HepG2 (cell line): ENCODE results near the gene WSCD2. TPM values are rescaled to one million over a fixed set of nuclear protein-coding genes. Genes with fewer than 3 reads are reported as not detected.

ENCODE experiments used
- ATAC-seq: fragments of 200-7000 bp; cut with Tn5 transposase; 3 replicates; pipeline ENCODE4 v1.9.1; 2020; ENCODE audit warnings: mild to moderate bottlenecking, moderate library complexity
- BruUV-seq: library from RNA; stranded (reverse); fragments of 400-500 nt; replicated peaks from 2 replicates; lab custom pipeline; 2021; lab: Mats Ljungman, UMichigan
- CTCF ChIA-PET: fragments of 300-600 bp; formaldehyde crosslinking; extraction: SDS; loops from one replicate; lab custom pipeline; 2021; ENCODE audit warnings: low total read pairs, inconsistent platforms, low intra/inter-chr PET ratio; lab: Yijun Ruan, JAX
- POLR2A ChIA-PET: fragments of 350-600 bp; sonication (Branson Sonifier 250); formaldehyde crosslinking; loops from one replicate; lab custom pipeline; 2020; ENCODE audit warnings: antibody characterized with exemption, inconsistent platforms; lab: Yijun Ruan, JAX
- DNase-seq: peaks from one replicate; pipeline ENCODE4 v3.0.0-alpha.2; 2015; ENCODE audit warnings: low spot score
- FAIRE-seq: peaks from 3 replicates; lab custom pipeline; 2011; peaks lifted over from hg19 to GRCh38; lab: Jason Lieb, UNC
- H2AFZ ChIP-seq: one replicate; pipeline ENCODE4 v1.6.1; 2011; ENCODE audit warnings: low read length, inconsistent platforms
- H3K27ac ChIP-seq: fragments of 300-600 bp; 3 replicates; pipeline ENCODE4 v1.8.0; 2011; ENCODE audit warnings: mixed run types, mild to moderate bottlenecking, mixed read lengths, low read length, inconsistent platforms; ENCODE audit not compliant: insufficient read depth; ENCODE audit errors: extremely low read length
- H3K27me3 ChIP-seq, 2 experiments: fragments of 200-600 bp in 1 of 2; 2 replicates in 1 of 2; 3 replicates in 1 of 2; pipeline versions ENCODE4 v1.6.0 to v1.8.0; 2011; ENCODE audit warnings: low read length in 2 of 2, mild to moderate bottlenecking in 2 of 2, moderate library complexity in 2 of 2, inconsistent platforms in 1 of 2; ENCODE audit not compliant: insufficient read depth in 2 of 2, control insufficient read depth in 1 of 2
- H3K36me3 ChIP-seq, 2 experiments: fragments of 200-600 bp in 1 of 2; replicated peaks in 1 of 2; 2 replicates in 1 of 2; 3 replicates in 1 of 2; pipeline versions ENCODE4 v1.5.1 to v1.8.0; 2011; ENCODE audit warnings: low read length in 2 of 2, inconsistent platforms in 1 of 2; ENCODE audit not compliant: insufficient read depth in 2 of 2, control insufficient read depth in 1 of 2
- H3K4me1 ChIP-seq: 2 replicates; pipeline ENCODE4 v1.5.1; 2012; ENCODE audit warnings: low read length, inconsistent platforms; ENCODE audit not compliant: insufficient read depth
- H3K4me2 ChIP-seq: 2 replicates; pipeline ENCODE4 v1.6.0; 2011; ENCODE audit warnings: low read depth, low read length, inconsistent platforms
- H3K4me3 ChIP-seq, 3 experiments: fragments of 200-600 bp in 1 of 3; sonication (generic), shearing (Covaris generic) in 1 of 3; replicated peaks in 1 of 3; 2 replicates each; pipeline ENCODE4 v1.5.1; 2011 to 2016; ENCODE audit warnings: low read length in 3 of 3, inconsistent platforms in 2 of 3, low read depth in 2 of 3, mild to moderate bottlenecking in 2 of 3, control low read depth in 1 of 3, mixed read lengths in 1 of 3; ENCODE audit not compliant: insufficient read depth in 1 of 3
- H3K79me2 ChIP-seq: one replicate; pipeline ENCODE4 v1.6.1; 2011; ENCODE audit warnings: low read length, inconsistent platforms; ENCODE audit not compliant: insufficient read depth
- H3K9ac ChIP-seq: 2 replicates; pipeline ENCODE4 v1.6.0; 2011; ENCODE audit warnings: mild to moderate bottlenecking, low read depth, low read length, inconsistent platforms; ENCODE audit not compliant: insufficient read depth
- H3K9me3 ChIP-seq: 2 replicates; pipeline ENCODE4 v1.5.1; 2012; ENCODE audit warnings: mild to moderate bottlenecking, low read length
- H4K20me1 ChIP-seq: 2 replicates; pipeline ENCODE4 v1.6.0; 2011; ENCODE audit warnings: inconsistent platforms, mild to moderate bottlenecking, low read length, moderate library complexity; ENCODE audit not compliant: insufficient read depth
- GATA4 ChIP-seq: sonication (generic); IDR thresholded peaks from 2 replicates; pipeline ENCODE4 v1.6.1; 2016; ENCODE audit warnings: antibody characterized with exemption, low read depth, borderline replicate concordance
- HNRNPL ChIP-seq: fragments of 200-400 bp; formaldehyde crosslinking; IDR thresholded peaks from 2 replicates; pipeline ENCODE4 v1.6.1; 2017; ENCODE audit warnings: mild to moderate bottlenecking, low read depth, low read length
- KDM5A ChIP-seq: fragments of 200-600 bp; sonication (generic); IDR thresholded peaks from 2 replicates; pipeline ENCODE4 v1.7.0; 2018; ENCODE audit warnings: antibody characterized with exemption, mild to moderate bottlenecking, low read length, borderline replicate concordance
- MAFG ChIP-seq: sonication (generic); formaldehyde crosslinking; IDR thresholded peaks from 2 replicates; pipeline ENCODE4 v1.5.1; 2020; ENCODE audit warnings: mild to moderate bottlenecking, missing genetic modification reagents
- MXI1 ChIP-seq: IDR thresholded peaks from 3 replicates; pipeline ENCODE4 v1.6.1; 2012; ENCODE audit warnings: low read depth, low read length, inconsistent platforms, borderline replicate concordance
- NCOR1 ChIP-seq: fragments of 200-600 bp; sonication (generic); IDR thresholded peaks from 2 replicates; pipeline ENCODE4 v1.7.0; 2017; ENCODE audit warnings: antibody characterized with exemption, low read length, borderline replicate concordance
- NFIC ChIP-seq: IDR thresholded peaks from 2 replicates; pipeline ENCODE4 v1.6.1; 2012; ENCODE audit warnings: mild to moderate bottlenecking, low read length, inconsistent platforms
- REPIN1 ChIP-seq: sonication (generic); formaldehyde crosslinking; IDR thresholded peaks from 2 replicates; pipeline ENCODE4 v1.8.0; 2022; ENCODE audit warnings: missing genetic modification reagents, low read depth, mild to moderate bottlenecking, borderline replicate concordance
- RFXANK ChIP-seq: IDR thresholded peaks from 2 replicates; pipeline ENCODE4 v1.6.1; 2016
- SMARCE1 ChIP-seq: fragments of 450-650 bp; IDR thresholded peaks from 2 replicates; pipeline ENCODE4 v1.6.1; 2017; ENCODE audit warnings: borderline replicate concordance
- SRSF4 ChIP-seq: fragments of 200-400 bp; formaldehyde crosslinking; IDR thresholded peaks from one replicate; pipeline ENCODE4 v1.6.1; 2018; ENCODE audit warnings: mild to moderate bottlenecking, low read depth, low read length, moderate library complexity; ENCODE audit not compliant: poor library complexity, severe bottlenecking
- SUZ12 ChIP-seq: fragments of 150-350 bp; IDR thresholded peaks from 2 replicates; pipeline ENCODE4 v1.6.1; 2014; ENCODE audit warnings: low read depth, low read length
- ZBTB7A ChIP-seq: sonication (generic); formaldehyde crosslinking; IDR thresholded peaks from 2 replicates; pipeline ENCODE4 v1.8.0; 2022; ENCODE audit warnings: mild to moderate bottlenecking, missing genetic modification reagents
- ZFP36L2 ChIP-seq: sonication (generic); formaldehyde crosslinking; IDR thresholded peaks from 2 replicates; pipeline ENCODE4 v1.4.0; 2020; ENCODE audit warnings: missing genetic modification reagents
- ZFP41 ChIP-seq: sonication (generic); formaldehyde crosslinking; IDR thresholded peaks from 2 replicates; pipeline ENCODE4 v1.4.0; 2020; ENCODE audit warnings: mild to moderate bottlenecking, missing genetic modification reagents, borderline replicate concordance
- ZNF44 ChIP-seq: sonication (generic); formaldehyde crosslinking; IDR thresholded peaks from 2 replicates; pipeline ENCODE4 v1.5.1; 2020; ENCODE audit warnings: mild to moderate bottlenecking, missing genetic modification reagents
- ZNF598 ChIP-seq: sonication (generic); formaldehyde crosslinking; IDR thresholded peaks from 2 replicates; pipeline ENCODE4 v1.5.1; 2020; ENCODE audit warnings: mild to moderate bottlenecking, missing genetic modification reagents, borderline replicate concordance
- WGBS: methylation state at CpG from one replicate; pipeline ENCODE4 v1.1.6; 2017; ENCODE audit warnings: low lambda C conversion rate; 5-methylcytosine and 5-hydroxymethylcytosine counted together
- in situ Hi-C: cut with HindIII; loops from 2 replicates; pipeline ENCODE4 v1.10.0; 2017; ENCODE audit warnings: low pct_unique_long_range_greater_than_20kb; ENCODE audit not compliant: extremely low pct_ligation_motif_present
- intact Hi-C: fragments of 100-400 bp; cut with micrococcal nuclease; formaldehyde crosslinking; loops from one replicate; pipeline ENCODE4 v1.10.0; 2022; ENCODE audit not compliant: unreplicated experiment
- polyA plus RNA-seq, 8 experiments: library from polyadenylated mRNA; depleted of rRNA in 3 of 8; stranded (reverse) in 7 of 8; unstranded in 1 of 8; fragments of >200 nt; fragmentation: Illumina TruSeq in 4 of 8; extraction: Trizol in 4 of 8; gene quantifications; 2 replicates each; pipeline versions ENCODE4 v1.2.1 to v1.2.3, GENCODE V29; 2011 to 2016; ENCODE audit warnings: low read depth in 4 of 8, missing spikeins in 1 of 8, mixed read lengths in 1 of 8; ENCODE audit not compliant: insufficient read depth in 1 of 8
- total RNA-seq, 5 experiments: library from RNA; depleted of rRNA; stranded (reverse); fragments of >200 nt; fragmentation: Illumina TruSeq; extraction: Trizol; gene quantifications; 2 replicates each; pipeline ENCODE4 v1.2.3, GENCODE V29; 2016; ENCODE audit warnings: low read depth in 1 of 5
- TF ChIP-seq, protein P1 (sequence below): sonication (generic); formaldehyde crosslinking; IDR thresholded peaks from 2 replicates; pipeline ENCODE4 v1.9.0; 2021; ENCODE audit warnings: missing genetic modification reagents, mild to moderate bottlenecking, borderline replicate concordance
- TF ChIP-seq, protein P2 (sequence below): sonication (generic); formaldehyde crosslinking; conservative IDR thresholded peaks from 2 replicates; pipeline ENCODE4 v1.8.0; 2022; ENCODE audit warnings: mild to moderate bottlenecking, moderate library complexity, missing genetic modification reagents
- TF ChIP-seq, protein P3 (sequence below): sonication (generic); formaldehyde crosslinking; IDR thresholded peaks from 2 replicates; pipeline ENCODE4 v1.5.0; 2020; ENCODE audit warnings: mild to moderate bottlenecking, low read depth, missing genetic modification reagents, borderline replicate concordance

WSCD2 gene
- total and polyA plus RNA-seq, 2 of the 13 experiments (the other 11 are each of a cell fraction or from before 2014, with no cell fraction given), result not detected

DNA sequence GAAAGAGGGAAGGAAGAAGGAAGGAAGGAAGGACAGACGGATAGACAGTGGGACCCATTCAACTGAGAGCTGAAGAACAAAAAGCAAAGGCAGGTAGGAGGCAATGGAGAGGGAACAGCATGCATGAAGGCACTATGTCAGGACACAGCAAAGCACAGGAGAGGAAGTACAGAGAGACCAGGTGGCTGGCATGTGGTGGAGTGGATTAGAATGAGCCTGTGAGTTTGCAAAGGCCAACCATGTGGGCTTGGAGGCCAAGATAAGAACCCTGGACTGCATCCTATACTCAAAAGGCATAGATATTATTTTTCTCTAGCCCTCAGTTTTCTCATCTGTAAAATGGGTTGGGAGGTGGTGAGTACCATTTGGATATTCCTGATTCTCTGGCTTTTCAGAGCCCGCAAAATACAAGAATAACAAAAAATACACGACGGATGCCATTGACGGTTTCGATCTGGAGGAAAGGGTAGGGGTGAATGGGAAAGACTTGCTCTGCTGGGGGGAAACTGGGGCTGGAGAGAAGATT is 102.9 kb downstream of the WSCD2 start:
- in situ Hi-C loops (no loop called here), intact Hi-C loops (no loop called here)
- ATAC-seq, result no peak
- Histone ChIP-seq H3K79me2 (no peaks in the 10 kb centered on the region), H3K27me3 (peaks cover 0 to 9% of the 10 kb centered on the region in 2 experiments; a peak in 1 of 5 replicates), H3K4me3 (no peak overlapping the region), H3K4me1 (no peaks in the 10 kb centered on the region), H3K36me3 (no peaks in the 10 kb centered on the region), H2AFZ (no peak overlapping the region), H3K4me2 (no peak overlapping the region), H3K9ac (no peak overlapping the region), H4K20me1 (no peaks in the 10 kb centered on the region), H3K27ac (no peak overlapping the region), H3K9me3 (no peaks in the 10 kb centered on the region)
- FAIRE-seq, result no peak
- DNase-seq, result no peak
- ChIA-PET CTCF (no interaction called here), POLR2A (no interaction called here)
- TF ChIP-seq SMARCE1, result no peak
- TF ChIP-seq REPIN1 (CRISPR knock-in tag), result no peak
- TF ChIP-seq, protein P1, sequence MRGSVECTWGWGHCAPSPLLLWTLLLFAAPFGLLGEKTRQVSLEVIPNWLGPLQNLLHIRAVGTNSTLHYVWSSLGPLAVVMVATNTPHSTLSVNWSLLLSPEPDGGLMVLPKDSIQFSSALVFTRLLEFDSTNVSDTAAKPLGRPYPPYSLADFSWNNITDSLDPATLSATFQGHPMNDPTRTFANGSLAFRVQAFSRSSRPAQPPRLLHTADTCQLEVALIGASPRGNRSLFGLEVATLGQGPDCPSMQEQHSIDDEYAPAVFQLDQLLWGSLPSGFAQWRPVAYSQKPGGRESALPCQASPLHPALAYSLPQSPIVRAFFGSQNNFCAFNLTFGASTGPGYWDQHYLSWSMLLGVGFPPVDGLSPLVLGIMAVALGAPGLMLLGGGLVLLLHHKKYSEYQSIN (CRISPR knock-in tag), result no peak
- TF ChIP-seq HNRNPL, result no peak
- TF ChIP-seq ZFP36L2 (CRISPR knock-in tag), result no peak
- TF ChIP-seq, protein P2, sequence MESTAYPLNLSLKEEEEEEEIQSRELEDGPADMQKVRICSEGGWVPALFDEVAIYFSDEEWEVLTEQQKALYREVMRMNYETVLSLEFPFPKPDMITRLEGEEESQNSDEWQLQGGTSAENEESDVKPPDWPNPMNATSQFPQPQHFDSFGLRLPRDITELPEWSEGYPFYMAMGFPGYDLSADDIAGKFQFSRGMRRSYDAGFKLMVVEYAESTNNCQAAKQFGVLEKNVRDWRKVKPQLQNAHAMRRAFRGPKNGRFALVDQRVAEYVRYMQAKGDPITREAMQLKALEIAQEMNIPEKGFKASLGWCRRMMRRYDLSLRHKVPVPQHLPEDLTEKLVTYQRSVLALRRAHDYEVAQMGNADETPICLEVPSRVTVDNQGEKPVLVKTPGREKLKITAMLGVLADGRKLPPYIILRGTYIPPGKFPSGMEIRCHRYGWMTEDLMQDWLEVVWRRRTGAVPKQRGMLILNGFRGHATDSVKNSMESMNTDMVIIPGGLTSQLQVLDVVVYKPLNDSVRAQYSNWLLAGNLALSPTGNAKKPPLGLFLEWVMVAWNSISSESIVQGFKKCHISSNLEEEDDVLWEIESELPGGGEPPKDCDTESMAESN (CRISPR knock-in tag), result no peak
- TF ChIP-seq ZBTB7A (CRISPR knock-in tag), result no peak
- no peak for TF ChIP-seq KDM5A
- no peak for TF ChIP-seq ZNF44
- TF ChIP-seq SUZ12, result no peak
- no peak for TF ChIP-seq NFIC
- no peak for TF ChIP-seq SRSF4
- no peak for TF ChIP-seq ZNF598 (CRISPR knock-in tag)
- no peak for TF ChIP-seq GATA4
- no peak for TF ChIP-seq MAFG
- no peak for TF ChIP-seq RFXANK
- TF ChIP-seq MXI1, result no peak
- TF ChIP-seq, protein P3, sequence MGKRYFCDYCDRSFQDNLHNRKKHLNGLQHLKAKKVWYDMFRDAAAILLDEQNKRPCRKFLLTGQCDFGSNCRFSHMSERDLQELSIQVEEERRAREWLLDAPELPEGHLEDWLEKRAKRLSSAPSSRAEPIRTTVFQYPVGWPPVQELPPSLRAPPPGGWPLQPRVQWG, result no peak
- TF ChIP-seq ZFP41, result no peak
- TF ChIP-seq NCOR1, result no peak
- 62% methylated on average over 6 of the region's 6 CpGs for WGBS
- no TSS peak for BruUV-seq
